ENCODE data around the gene TMEM82.

DNA sequence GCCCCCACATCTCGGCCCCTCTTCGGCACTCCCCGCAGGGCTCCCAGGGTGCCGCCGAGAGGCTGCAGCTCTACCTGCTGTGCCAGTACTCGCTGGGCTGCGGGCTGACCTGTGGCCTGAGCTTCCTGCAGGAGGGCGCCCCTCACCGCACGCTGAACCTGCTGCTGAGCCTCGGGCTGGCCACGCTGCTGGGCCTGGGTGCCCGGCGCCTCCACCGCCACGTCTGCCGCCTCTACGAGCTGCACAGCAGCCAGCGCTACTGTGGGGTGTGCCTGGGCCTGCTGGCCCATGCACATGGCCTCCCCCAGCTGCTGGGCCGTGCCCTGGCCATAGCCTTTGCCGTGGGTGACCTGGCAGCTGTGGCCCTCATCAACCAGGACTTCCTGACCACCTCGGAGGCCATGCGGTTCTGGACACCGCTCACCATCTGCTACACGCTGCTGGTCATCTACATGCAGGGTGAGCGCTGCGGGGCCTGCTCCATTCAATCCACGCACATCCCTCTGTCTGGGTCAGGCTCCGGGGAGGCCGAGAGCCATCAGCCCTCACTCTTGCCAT lies 1.9 kb downstream of the TMEM82 start:
- TF ChIP-seq POLR2A (IDR thresholded peaks at IDR 0.05), result no peak
- TF ChIP-seq, protein P1, sequence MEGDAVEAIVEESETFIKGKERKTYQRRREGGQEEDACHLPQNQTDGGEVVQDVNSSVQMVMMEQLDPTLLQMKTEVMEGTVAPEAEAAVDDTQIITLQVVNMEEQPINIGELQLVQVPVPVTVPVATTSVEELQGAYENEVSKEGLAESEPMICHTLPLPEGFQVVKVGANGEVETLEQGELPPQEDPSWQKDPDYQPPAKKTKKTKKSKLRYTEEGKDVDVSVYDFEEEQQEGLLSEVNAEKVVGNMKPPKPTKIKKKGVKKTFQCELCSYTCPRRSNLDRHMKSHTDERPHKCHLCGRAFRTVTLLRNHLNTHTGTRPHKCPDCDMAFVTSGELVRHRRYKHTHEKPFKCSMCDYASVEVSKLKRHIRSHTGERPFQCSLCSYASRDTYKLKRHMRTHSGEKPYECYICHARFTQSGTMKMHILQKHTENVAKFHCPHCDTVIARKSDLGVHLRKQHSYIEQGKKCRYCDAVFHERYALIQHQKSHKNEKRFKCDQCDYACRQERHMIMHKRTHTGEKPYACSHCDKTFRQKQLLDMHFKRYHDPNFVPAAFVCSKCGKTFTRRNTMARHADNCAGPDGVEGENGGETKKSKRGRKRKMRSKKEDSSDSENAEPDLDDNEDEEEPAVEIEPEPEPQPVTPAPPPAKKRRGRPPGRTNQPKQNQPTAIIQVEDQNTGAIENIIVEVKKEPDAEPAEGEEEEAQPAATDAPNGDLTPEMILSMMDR (IDR thresholded peaks at IDR 0.05), result no peak

All from esophagus squamous epithelium (tissue), 4 donors.